Measurements from ENCODE around the gene AKAP4. TPM values are rescaled to one million over a fixed set of nuclear protein-coding genes. Genes with fewer than 3 reads are reported as not detected.
A peak's percentile ranks its signal among the peaks of the same experiment; 100 is the strongest.

Gene AKAP4
- total and polyA plus RNA-seq, 9 of the 15 experiments (the other 6 are each of a cell fraction or from before 2014, with no cell fraction given): 0.05 to 0.36 (median 0.13) TPM

GRCh38 chrX:50180073-50180940 lies 20.5 kb downstream of the AKAP4 start (continued):
- TF ChIP-seq ZNF324 (CRISPR knock-in tag; IDR thresholded peaks at IDR 0.05) (no peak), MYC (IDR thresholded peaks at IDR 0.05; ENCODE audit: low read depth, low read length) (peak; percentile 58; the same call in 1 of the 2 replicates), MYC (CRISPR knock-in tag; IDR thresholded peaks at IDR 0.05; ENCODE audit: borderline replicate concordance, low read depth) (no peak), SLC30A9 (CRISPR knock-in tag; IDR thresholded peaks at IDR 0.05) (no peak), ATF7 (IDR thresholded peaks at IDR 0.05) (peak; percentile 48; the same call in 1 of the 2 replicates), PRDM10 (IDR thresholded peaks at IDR 0.05; ENCODE audit: partially characterized antibody) (peak; percentile 97), CHD2 (IDR thresholded peaks at IDR 0.05; ENCODE audit: low read depth, low read length) (no peak), MCM7 (IDR thresholded peaks at IDR 0.05) (no peak), E4F1 (CRISPR knock-in tag; IDR thresholded peaks at IDR 0.05; ENCODE audit: borderline replicate concordance) (no peak), L3MBTL2 (IDR thresholded peaks at IDR 0.05) (peak; percentile 57; the same call in 1 of the 2 replicates), HDAC6 (IDR thresholded peaks at IDR 0.05; ENCODE audit: low read depth, low read length) (no peak), ATF1 (CRISPR knock-in tag; IDR thresholded peaks at IDR 0.05) (no peak), ATF1 (tag; IDR thresholded peaks at IDR 0.05) (no peak), SMARCA4 (IDR thresholded peaks at IDR 0.05) (no peak), RAD51 (IDR thresholded peaks at IDR 0.05; ENCODE audit: borderline replicate concordance, low read depth) (peak; percentile 27; the same call in 1 of the 2 replicates)

Measured in K562 (cell line).